Mesendoderm (in vitro differentiated cells): Measurements from ENCODE around the gene ATG9B.

Source experiments
- DNase-seq: peaks from one replicate; pipeline ENCODE4 v3.0.0; 2013
- H2AK5ac ChIP-seq: 2 replicates; pipeline ENCODE4 v1.6.1; 2013; ENCODE audit warnings: low read length, inconsistent platforms
- H2BK120ac ChIP-seq: 2 replicates; pipeline ENCODE4 v1.6.1; 2013; ENCODE audit warnings: low read depth, mild to moderate bottlenecking, low read length, moderate library complexity, mixed read lengths
- H2BK15ac ChIP-seq: replicated peaks from 2 replicates; pipeline ENCODE4 v1.6.1; 2013; ENCODE audit warnings: low read depth, mild to moderate bottlenecking, moderate library complexity
- H2BK5ac ChIP-seq: 2 replicates; pipeline ENCODE4 v1.6.1; 2013; ENCODE audit warnings: low read length, inconsistent platforms
- H3K18ac ChIP-seq: 2 replicates; pipeline ENCODE4 v1.6.1; 2013; ENCODE audit warnings: mild to moderate bottlenecking, low read length, mixed read lengths
- H3K23ac ChIP-seq: one replicate; pipeline ENCODE4 v1.6.1; 2013; ENCODE audit warnings: low read length
- H3K27ac ChIP-seq: 2 replicates; pipeline ENCODE4 v1.5.1; 2013; ENCODE audit warnings: low read depth, mild to moderate bottlenecking, inconsistent platforms, low read length, moderate library complexity
- H3K27me3 ChIP-seq: 2 replicates; pipeline ENCODE4 v1.6.1; 2013; ENCODE audit warnings: low read length, control low read depth, mild to moderate bottlenecking, inconsistent platforms; ENCODE audit not compliant: insufficient read depth, poor library complexity
- H3K36me3 ChIP-seq: 2 replicates; pipeline ENCODE4 v1.6.1; 2013; ENCODE audit warnings: low read length, inconsistent platforms; ENCODE audit not compliant: control insufficient read depth, insufficient read depth
- H3K4ac ChIP-seq: one replicate; pipeline ENCODE4 v1.6.1; 2013; ENCODE audit warnings: low read depth, mild to moderate bottlenecking, low read length, moderate library complexity
- H3K4me1 ChIP-seq: 2 replicates; pipeline ENCODE4 v1.6.1; 2013; ENCODE audit warnings: low read depth, low read length, inconsistent platforms; ENCODE audit not compliant: control insufficient read depth
- H3K4me2 ChIP-seq: 2 replicates; pipeline ENCODE4 v1.6.1; 2013; ENCODE audit warnings: low read length
- H3K4me3 ChIP-seq: 2 replicates; pipeline ENCODE4 v1.5.1; 2013; ENCODE audit warnings: mild to moderate bottlenecking, low read length
- H3K56ac ChIP-seq: one replicate; pipeline ENCODE4 v1.6.1; 2013; ENCODE audit warnings: low read length
- H3K79me1 ChIP-seq: 2 replicates; pipeline ENCODE4 v1.6.1; 2013; ENCODE audit warnings: low read length, inconsistent platforms
- H3K79me2 ChIP-seq: 2 replicates; pipeline ENCODE4 v1.6.1; 2013; ENCODE audit warnings: mild to moderate bottlenecking, low read length; ENCODE audit not compliant: control insufficient read depth, insufficient read depth
- H3K9ac ChIP-seq: 2 replicates; pipeline ENCODE4 v1.6.1; 2013; ENCODE audit warnings: low read length, inconsistent platforms
- H4K5ac ChIP-seq: one replicate; pipeline ENCODE4 v1.6.1; 2013; ENCODE audit warnings: low read length
- H4K8ac ChIP-seq: one replicate; pipeline ENCODE4 v1.6.1; 2013; ENCODE audit warnings: low read depth, mild to moderate bottlenecking, control low read depth, low read length, moderate library complexity
- WGBS: extraction: QIAGEN DNeasy Blood & Tissue Kit; methylation state at CpG from one replicate; pipeline ENCODE4 v1.1.7; 2013; ENCODE audit warnings: low lambda C conversion rate, missing lambda C conversion rate; ENCODE audit not compliant: insufficient coverage; ENCODE audit errors: extremely low coverage; 5-methylcytosine and 5-hydroxymethylcytosine counted together

The ATG9B gene

GRCh38 chr7:151017953-151018420 is 6.3 kb downstream of the ATG9B start:
- H4K5ac ChIP-seq: no peak overlapping the region
- no peak overlapping the region for H2BK5ac ChIP-seq
- no peak overlapping the region for H3K4me3 ChIP-seq
- H2BK15ac ChIP-seq: no peak overlapping the region
- H3K4me2 ChIP-seq: peak overlapping the region; percentile 85
- peak overlapping the region; percentile 70 for H3K56ac ChIP-seq
- no peak overlapping the region for H3K23ac ChIP-seq
- no peak overlapping the region for H3K18ac ChIP-seq
- no peak overlapping the region for H3K4ac ChIP-seq
- no peaks in the 10 kb centered on the region for H3K4me1 ChIP-seq
- peak overlapping the region; percentile 53 for H3K9ac ChIP-seq
- H3K27me3 ChIP-seq: peaks cover 7% of the 10 kb centered on the region
- H4K8ac ChIP-seq: no peak overlapping the region
- no peak overlapping the region for H2AK5ac ChIP-seq
- H3K79me1 ChIP-seq: no peaks in the 10 kb centered on the region
- DNase-seq: peak; percentile 87
- no CpG with 5 or more reads among the region's 34 CpGs for WGBS
- H3K27ac ChIP-seq: no peak overlapping the region
- no peak overlapping the region for H2BK120ac ChIP-seq
- no peaks in the 10 kb centered on the region for H3K36me3 ChIP-seq
- H3K79me2 ChIP-seq: no peaks in the 10 kb centered on the region

GRCh38 chr7:151017370-151017952 is 6.8 kb downstream of the ATG9B start:
- Histone ChIP-seq H3K23ac (no peak overlapping the region), H3K27ac (no peak overlapping the region), H3K4me1 (no peaks in the 10 kb centered on the region), H2BK15ac (no peak overlapping the region), H3K4ac (no peak overlapping the region), H2BK120ac (no peak overlapping the region), H3K79me2 (no peaks in the 10 kb centered on the region), H3K9ac (no peak overlapping the region), H2AK5ac (no peak overlapping the region), H3K18ac (no peak overlapping the region), H3K79me1 (no peaks in the 10 kb centered on the region), H3K56ac (no peak overlapping the region), H4K5ac (no peak overlapping the region), H2BK5ac (no peak overlapping the region), H4K8ac (no peak overlapping the region), H3K4me3 (no peak overlapping the region), H3K4me2 (no peak overlapping the region), H3K36me3 (no peaks in the 10 kb centered on the region), H3K27me3 (peaks cover 7% of the 10 kb centered on the region)
- WGBS: no CpG with 5 or more reads among the region's 13 CpGs
- no peak for DNase-seq

- Histone ChIP-seq H3K27ac (no peak overlapping the region), H3K79me2 (no peaks in the 10 kb centered on the region), H2BK15ac (no peak overlapping the region), H3K18ac (no peak overlapping the region), H3K4ac (no peak overlapping the region), H2BK5ac (no peak overlapping the region), H4K8ac (no peak overlapping the region), H3K4me3 (no peak overlapping the region), H3K23ac (no peak overlapping the region), H3K56ac (no peak overlapping the region), H3K27me3 (peaks cover 7% of the 10 kb centered on the region), H2BK120ac (no peak overlapping the region), H3K9ac (no peak overlapping the region), H3K79me1 (no peaks in the 10 kb centered on the region), H3K4me1 (no peaks in the 10 kb centered on the region), H3K36me3 (no peaks in the 10 kb centered on the region), H4K5ac (no peak overlapping the region), H3K4me2 (no peak overlapping the region), H2AK5ac (no peak overlapping the region)
- no CpG with 5 or more reads among the region's 15 CpGs for WGBS
- DNase-seq: no peak
These were observed 7.4 kb downstream of the ATG9B start for GRCh38 chr7:151016942-151017341.

GRCh38 chr7:151016505-151016904 is 7.8 kb downstream of the ATG9B start:
- WGBS: no CpG with 5 or more reads among the region's 8 CpGs
- no peak overlapping the region for H2BK15ac ChIP-seq
- no peak overlapping the region for H3K27ac ChIP-seq
- no peak overlapping the region for H3K56ac ChIP-seq
- no peak overlapping the region for H3K4me2 ChIP-seq
- H2BK5ac ChIP-seq: no peak overlapping the region
- H3K4me3 ChIP-seq: no peak overlapping the region
- no peak overlapping the region for H3K23ac ChIP-seq
- no peaks in the 10 kb centered on the region for H3K4me1 ChIP-seq
- H4K8ac ChIP-seq: no peak overlapping the region
- no peak overlapping the region for H3K4ac ChIP-seq
- no peak overlapping the region for H4K5ac ChIP-seq
- no peak for DNase-seq
- H2AK5ac ChIP-seq: no peak overlapping the region
- no peak overlapping the region for H3K9ac ChIP-seq
- no peak overlapping the region for H3K18ac ChIP-seq
- H3K79me1 ChIP-seq: no peaks in the 10 kb centered on the region
- no peak overlapping the region for H2BK120ac ChIP-seq
- H3K79me2 ChIP-seq: no peaks in the 10 kb centered on the region
- peaks cover 7% of the 10 kb centered on the region for H3K27me3 ChIP-seq
- no peaks in the 10 kb centered on the region for H3K36me3 ChIP-seq

- Histone ChIP-seq H3K23ac (no peak overlapping the region), H3K27me3 (peaks cover 7% of the 10 kb centered on the region), H3K4me2 (no peak overlapping the region), H3K18ac (no peak overlapping the region), H3K79me2 (no peaks in the 10 kb centered on the region), H2BK5ac (no peak overlapping the region), H2BK120ac (no peak overlapping the region), H3K79me1 (no peaks in the 10 kb centered on the region), H4K8ac (no peak overlapping the region), H2AK5ac (no peak overlapping the region), H3K4ac (no peak overlapping the region), H3K27ac (no peak overlapping the region), H3K56ac (no peak overlapping the region), H3K4me3 (no peak overlapping the region), H3K4me1 (no peaks in the 10 kb centered on the region), H4K5ac (no peak overlapping the region), H2BK15ac (no peak overlapping the region), H3K36me3 (no peaks in the 10 kb centered on the region), H3K9ac (no peak overlapping the region)
- DNase-seq: no peak
- WGBS: no CpG with 5 or more reads among the region's 5 CpGs
These were observed 8.3 kb downstream of the ATG9B start for GRCh38 chr7:151015967-151016366.

GRCh38 chr7:151014950-151015349 is 9.3 kb downstream of the ATG9B start:
- Histone ChIP-seq H4K8ac (no peak overlapping the region), H3K27me3 (peaks cover 7% of the 10 kb centered on the region), H3K4me1 (peaks cover 5% of the 10 kb centered on the region), H2BK15ac (no peak overlapping the region), H3K18ac (no peak overlapping the region), H4K5ac (no peak overlapping the region), H3K79me2 (no peaks in the 10 kb centered on the region), H2AK5ac (no peak overlapping the region), H3K27ac (no peak overlapping the region), H3K36me3 (no peaks in the 10 kb centered on the region), H3K4me3 (no peak overlapping the region), H3K79me1 (no peaks in the 10 kb centered on the region), H3K4me2 (no peak overlapping the region), H2BK5ac (no peak overlapping the region), H3K9ac (no peak overlapping the region), H2BK120ac (no peak overlapping the region), H3K4ac (no peak overlapping the region), H3K23ac (no peak overlapping the region), H3K56ac (no peak overlapping the region)
- WGBS: no CpG with 5 or more reads among the region's 8 CpGs
- no peak for DNase-seq
